ENCODE measurements around the gene ATRNL1. TPM values are rescaled to one million over a fixed set of nuclear protein-coding genes. Genes with fewer than 3 reads are reported as not detected.
A peak's percentile ranks its signal among the peaks of the same experiment; 100 is the strongest.

Gene ATRNL1
- total RNA-seq, 1 experiment from 2014 or later, result 28.7 TPM

DNA sequence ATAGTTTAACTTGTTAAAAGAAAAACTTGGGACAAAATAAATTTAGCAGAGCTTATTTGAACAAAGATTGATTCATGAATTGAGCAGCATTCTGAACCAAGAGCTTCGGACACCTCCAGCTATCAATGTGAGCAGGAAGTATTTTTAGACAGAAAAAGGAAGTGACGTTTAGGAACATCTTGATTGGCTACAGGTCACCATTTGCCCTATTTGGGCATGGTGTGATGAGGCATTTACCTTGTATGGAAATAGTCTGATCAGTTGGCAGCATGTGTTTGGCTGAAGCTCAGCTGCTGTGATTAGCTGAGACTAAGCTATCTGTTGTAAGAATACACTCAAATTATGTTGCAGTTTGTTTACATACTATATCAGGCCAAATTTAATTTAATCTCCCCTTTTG lies 185.1 kb downstream of the ATRNL1 start:
- POLR2A ChIA-PET, result no interaction called here
- CTCF ChIA-PET, result no interaction called here
- H3K4me3 Mint-ChIP-seq, result no peak overlapping the region

GRCh38 chr10:115295213-115295805 lies 202.1 kb downstream of the ATRNL1 start:
- ChIA-PET CTCF (no interaction called here), POLR2A (no interaction called here)
- no peak overlapping the region for H3K4me3 Mint-ChIP-seq
- H3K4me1 Mint-ChIP-seq, result peaks cover 10% of the 10 kb centered on the region
- peaks cover 16% of the 10 kb centered on the region; the same call in 1 of the 2 replicates for H3K36me3 Mint-ChIP-seq
- H3K9me3 Mint-ChIP-seq, result peaks cover 33% of the 10 kb centered on the region
- TF ChIP-seq, protein P1, sequence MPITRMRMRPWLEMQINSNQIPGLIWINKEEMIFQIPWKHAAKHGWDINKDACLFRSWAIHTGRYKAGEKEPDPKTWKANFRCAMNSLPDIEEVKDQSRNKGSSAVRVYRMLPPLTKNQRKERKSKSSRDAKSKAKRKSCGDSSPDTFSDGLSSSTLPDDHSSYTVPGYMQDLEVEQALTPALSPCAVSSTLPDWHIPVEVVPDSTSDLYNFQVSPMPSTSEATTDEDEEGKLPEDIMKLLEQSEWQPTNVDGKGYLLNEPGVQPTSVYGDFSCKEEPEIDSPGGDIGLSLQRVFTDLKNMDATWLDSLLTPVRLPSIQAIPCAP (CRISPR knock-in tag; IDR thresholded peaks at IDR 0.05), result no peak
- TF ChIP-seq ATF1 (CRISPR knock-in tag; IDR thresholded peaks at IDR 0.05) (no peak), PRRX2 (CRISPR knock-in tag; IDR thresholded peaks at IDR 0.05) (no peak), USF2 (CRISPR knock-in tag; IDR thresholded peaks at IDR 0.05) (no peak), JUN (CRISPR knock-in tag; IDR thresholded peaks at IDR 0.05) (no peak), SOX15 (CRISPR knock-in tag; IDR thresholded peaks at IDR 0.05) (no peak), KAT7 (CRISPR knock-in tag; IDR thresholded peaks at IDR 0.05; ENCODE audit: borderline replicate concordance) (no peak), HMGA2 (CRISPR knock-in tag; IDR thresholded peaks at IDR 0.05) (no peak)
- TF ChIP-seq, protein P2, sequence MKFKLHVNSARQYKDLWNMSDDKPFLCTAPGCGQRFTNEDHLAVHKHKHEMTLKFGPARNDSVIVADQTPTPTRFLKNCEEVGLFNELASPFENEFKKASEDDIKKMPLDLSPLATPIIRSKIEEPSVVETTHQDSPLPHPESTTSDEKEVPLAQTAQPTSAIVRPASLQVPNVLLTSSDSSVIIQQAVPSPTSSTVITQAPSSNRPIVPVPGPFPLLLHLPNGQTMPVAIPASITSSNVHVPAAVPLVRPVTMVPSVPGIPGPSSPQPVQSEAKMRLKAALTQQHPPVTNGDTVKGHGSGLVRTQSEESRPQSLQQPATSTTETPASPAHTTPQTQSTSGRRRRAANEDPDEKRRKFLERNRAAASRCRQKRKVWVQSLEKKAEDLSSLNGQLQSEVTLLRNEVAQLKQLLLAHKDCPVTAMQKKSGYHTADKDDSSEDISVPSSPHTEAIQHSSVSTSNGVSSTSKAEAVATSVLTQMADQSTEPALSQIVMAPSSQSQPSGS (CRISPR knock-in tag; IDR thresholded peaks at IDR 0.05; ENCODE audit: borderline replicate concordance, low read depth), result no peak
- TF ChIP-seq, protein P3, sequence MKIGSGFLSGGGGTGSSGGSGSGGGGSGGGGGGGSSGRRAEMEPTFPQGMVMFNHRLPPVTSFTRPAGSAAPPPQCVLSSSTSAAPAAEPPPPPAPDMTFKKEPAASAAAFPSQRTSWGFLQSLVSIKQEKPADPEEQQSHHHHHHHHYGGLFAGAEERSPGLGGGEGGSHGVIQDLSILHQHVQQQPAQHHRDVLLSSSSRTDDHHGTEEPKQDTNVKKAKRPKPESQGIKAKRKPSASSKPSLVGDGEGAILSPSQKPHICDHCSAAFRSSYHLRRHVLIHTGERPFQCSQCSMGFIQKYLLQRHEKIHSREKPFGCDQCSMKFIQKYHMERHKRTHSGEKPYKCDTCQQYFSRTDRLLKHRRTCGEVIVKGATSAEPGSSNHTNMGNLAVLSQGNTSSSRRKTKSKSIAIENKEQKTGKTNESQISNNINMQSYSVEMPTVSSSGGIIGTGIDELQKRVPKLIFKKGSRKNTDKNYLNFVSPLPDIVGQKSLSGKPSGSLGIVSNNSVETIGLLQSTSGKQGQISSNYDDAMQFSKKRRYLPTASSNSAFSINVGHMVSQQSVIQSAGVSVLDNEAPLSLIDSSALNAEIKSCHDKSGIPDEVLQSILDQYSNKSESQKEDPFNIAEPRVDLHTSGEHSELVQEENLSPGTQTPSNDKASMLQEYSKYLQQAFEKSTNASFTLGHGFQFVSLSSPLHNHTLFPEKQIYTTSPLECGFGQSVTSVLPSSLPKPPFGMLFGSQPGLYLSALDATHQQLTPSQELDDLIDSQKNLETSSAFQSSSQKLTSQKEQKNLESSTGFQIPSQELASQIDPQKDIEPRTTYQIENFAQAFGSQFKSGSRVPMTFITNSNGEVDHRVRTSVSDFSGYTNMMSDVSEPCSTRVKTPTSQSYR (CRISPR knock-in tag; IDR thresholded peaks at IDR 0.05), result no peak
- TF ChIP-seq, protein P4, sequence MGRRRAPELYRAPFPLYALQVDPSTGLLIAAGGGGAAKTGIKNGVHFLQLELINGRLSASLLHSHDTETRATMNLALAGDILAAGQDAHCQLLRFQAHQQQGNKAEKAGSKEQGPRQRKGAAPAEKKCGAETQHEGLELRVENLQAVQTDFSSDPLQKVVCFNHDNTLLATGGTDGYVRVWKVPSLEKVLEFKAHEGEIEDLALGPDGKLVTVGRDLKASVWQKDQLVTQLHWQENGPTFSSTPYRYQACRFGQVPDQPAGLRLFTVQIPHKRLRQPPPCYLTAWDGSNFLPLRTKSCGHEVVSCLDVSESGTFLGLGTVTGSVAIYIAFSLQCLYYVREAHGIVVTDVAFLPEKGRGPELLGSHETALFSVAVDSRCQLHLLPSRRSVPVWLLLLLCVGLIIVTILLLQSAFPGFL (CRISPR knock-in tag; IDR thresholded peaks at IDR 0.05; ENCODE audit: borderline replicate concordance), result no peak
- TF ChIP-seq, protein P5, sequence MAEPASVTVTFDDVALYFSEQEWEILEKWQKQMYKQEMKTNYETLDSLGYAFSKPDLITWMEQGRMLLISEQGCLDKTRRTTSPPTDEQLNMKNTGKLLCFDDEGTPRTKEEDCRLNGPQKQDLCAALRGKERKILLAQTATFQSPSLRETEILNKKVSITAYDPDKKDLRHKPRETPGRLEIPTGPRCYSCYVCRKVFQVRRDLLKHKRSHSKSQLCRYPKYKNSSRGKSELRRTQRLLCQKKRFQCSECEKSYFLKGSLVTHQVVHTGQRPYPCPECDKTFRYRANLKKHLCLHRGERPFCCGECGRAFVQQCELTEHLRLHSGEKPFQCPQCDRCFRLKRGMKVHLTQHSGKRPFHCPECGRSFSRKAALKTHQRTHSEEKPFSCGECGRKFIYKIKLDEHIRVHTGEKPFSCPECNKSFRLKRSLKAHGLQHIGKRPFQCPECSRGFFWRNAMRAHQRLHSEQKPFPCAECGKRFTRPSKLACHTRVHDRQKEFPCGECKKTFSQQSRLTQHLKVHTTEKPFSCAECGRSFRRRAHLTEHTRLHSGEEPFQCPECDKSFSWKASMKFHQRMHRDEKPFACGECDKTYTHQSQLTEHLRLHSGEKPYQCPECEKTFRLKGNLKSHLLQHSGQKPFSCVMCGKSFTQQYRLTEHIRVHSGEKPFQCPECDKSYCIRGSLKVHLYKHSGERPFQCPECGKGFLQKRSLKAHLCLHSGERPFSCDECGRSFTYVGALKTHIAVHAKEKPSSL (CRISPR knock-in tag; conservative IDR thresholded peaks at IDR 0.05), result no peak
- TF ChIP-seq, protein P6, sequence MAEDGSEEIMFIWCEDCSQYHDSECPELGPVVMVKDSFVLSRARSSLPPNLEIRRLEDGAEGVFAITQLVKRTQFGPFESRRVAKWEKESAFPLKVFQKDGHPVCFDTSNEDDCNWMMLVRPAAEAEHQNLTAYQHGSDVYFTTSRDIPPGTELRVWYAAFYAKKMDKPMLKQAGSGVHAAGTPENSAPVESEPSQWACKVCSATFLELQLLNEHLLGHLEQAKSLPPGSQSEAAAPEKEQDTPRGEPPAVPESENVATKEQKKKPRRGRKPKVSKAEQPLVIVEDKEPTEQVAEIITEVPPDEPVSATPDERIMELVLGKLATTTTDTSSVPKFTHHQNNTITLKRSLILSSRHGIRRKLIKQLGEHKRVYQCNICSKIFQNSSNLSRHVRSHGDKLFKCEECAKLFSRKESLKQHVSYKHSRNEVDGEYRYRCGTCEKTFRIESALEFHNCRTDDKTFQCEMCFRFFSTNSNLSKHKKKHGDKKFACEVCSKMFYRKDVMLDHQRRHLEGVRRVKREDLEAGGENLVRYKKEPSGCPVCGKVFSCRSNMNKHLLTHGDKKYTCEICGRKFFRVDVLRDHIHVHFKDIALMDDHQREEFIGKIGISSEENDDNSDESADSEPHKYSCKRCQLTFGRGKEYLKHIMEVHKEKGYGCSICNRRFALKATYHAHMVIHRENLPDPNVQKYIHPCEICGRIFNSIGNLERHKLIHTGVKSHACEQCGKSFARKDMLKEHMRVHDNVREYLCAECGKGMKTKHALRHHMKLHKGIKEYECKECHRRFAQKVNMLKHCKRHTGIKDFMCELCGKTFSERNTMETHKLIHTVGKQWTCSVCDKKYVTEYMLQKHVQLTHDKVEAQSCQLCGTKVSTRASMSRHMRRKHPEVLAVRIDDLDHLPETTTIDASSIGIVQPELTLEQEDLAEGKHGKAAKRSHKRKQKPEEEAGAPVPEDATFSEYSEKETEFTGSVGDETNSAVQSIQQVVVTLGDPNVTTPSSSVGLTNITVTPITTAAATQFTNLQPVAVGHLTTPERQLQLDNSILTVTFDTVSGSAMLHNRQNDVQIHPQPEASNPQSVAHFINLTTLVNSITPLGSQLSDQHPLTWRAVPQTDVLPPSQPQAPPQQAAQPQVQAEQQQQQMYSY (CRISPR knock-in tag; IDR thresholded peaks at IDR 0.05), result no peak
- TF ChIP-seq, protein P7, sequence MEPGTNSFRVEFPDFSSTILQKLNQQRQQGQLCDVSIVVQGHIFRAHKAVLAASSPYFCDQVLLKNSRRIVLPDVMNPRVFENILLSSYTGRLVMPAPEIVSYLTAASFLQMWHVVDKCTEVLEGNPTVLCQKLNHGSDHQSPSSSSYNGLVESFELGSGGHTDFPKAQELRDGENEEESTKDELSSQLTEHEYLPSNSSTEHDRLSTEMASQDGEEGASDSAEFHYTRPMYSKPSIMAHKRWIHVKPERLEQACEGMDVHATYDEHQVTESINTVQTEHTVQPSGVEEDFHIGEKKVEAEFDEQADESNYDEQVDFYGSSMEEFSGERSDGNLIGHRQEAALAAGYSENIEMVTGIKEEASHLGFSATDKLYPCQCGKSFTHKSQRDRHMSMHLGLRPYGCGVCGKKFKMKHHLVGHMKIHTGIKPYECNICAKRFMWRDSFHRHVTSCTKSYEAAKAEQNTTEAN (CRISPR knock-in tag; IDR thresholded peaks at IDR 0.05), result no peak
- DNase-seq (ENCODE audit: low spot score) (no peak), ATAC-seq (peak; percentile 61)
- H3K27me3 Mint-ChIP-seq (ENCODE audit: low read depth), result no peaks in the 10 kb centered on the region
- H3K27ac Mint-ChIP-seq, result no peak overlapping the region

More for the DNA sequence above, 185.1 kb downstream of the ATRNL1 start:
- TF ChIP-seq MXD4 (CRISPR knock-in tag; IDR thresholded peaks at IDR 0.05; ENCODE audit: borderline replicate concordance) (no peak), IRF2 (CRISPR knock-in tag; IDR thresholded peaks at IDR 0.05; ENCODE audit: borderline replicate concordance, low read depth) (no peak), ZNF138 (CRISPR knock-in tag; conservative IDR thresholded peaks at IDR 0.05) (no peak), FOXJ3 (CRISPR knock-in tag; IDR thresholded peaks at IDR 0.05; ENCODE audit: borderline replicate concordance) (no peak)
- TF ChIP-seq, protein P7 (CRISPR knock-in tag; IDR thresholded peaks at IDR 0.05), result no peak
- no peak for DNase-seq (ENCODE audit: low spot score)
- H3K27ac Mint-ChIP-seq, result no peak overlapping the region
- H3K27me3 Mint-ChIP-seq (ENCODE audit: low read depth), result no peaks in the 10 kb centered on the region
- no peaks in the 10 kb centered on the region for H3K4me1 Mint-ChIP-seq
- H3K9me3 Mint-ChIP-seq, result no peaks in the 10 kb centered on the region
- peak; percentile 22; the same call in 1 of the 2 replicates for ATAC-seq
- peaks cover 3% of the 10 kb centered on the region; the same call in 1 of the 2 replicates for H3K36me3 Mint-ChIP-seq
